ENCODE measurements around the gene CXCL5. TPM values are rescaled to one million over a fixed set of nuclear protein-coding genes. Genes with fewer than 3 reads are reported as not detected.

CXCL5 gene
- total and polyA plus RNA-seq, 4 donors: 0.03 to 0.33 (median 0.14) TPM; not detected in 1

- Histone ChIP-seq H3K27ac (ENCODE audit: low read depth in 1 of 2, low read length in 2 of 2) (no peak overlapping the region), H3K9me3 (ENCODE audit: control insufficient read depth in 4 of 4, low read length in 3 of 4) (no peaks in the 10 kb centered on the region), H3K27me3 (ENCODE audit: control insufficient read depth in 4 of 4, insufficient read depth in 4 of 4, low read length in 3 of 4) (no peaks in the 10 kb centered on the region), H3K36me3 (ENCODE audit: control insufficient read depth in 4 of 4, insufficient read depth in 3 of 4, low read depth in 1 of 4, low read length in 3 of 4) (no peaks in the 10 kb centered on the region), H3K4me3 (ENCODE audit: low read depth in 1 of 3, low read length in 3 of 3) (no peak overlapping the region), H3K4me1 (ENCODE audit: control insufficient read depth in 4 of 4, insufficient read depth in 4 of 4, low read length in 3 of 4) (no peaks in the 10 kb centered on the region), H3K9ac (ENCODE audit: low read depth in 1 of 2, low read length in 2 of 2) (no peak overlapping the region)
- WGBS: 58% methylated on average over 2 of the region's 2 CpGs
- DNase-seq (ENCODE audit: low spot score): no peak
- TF ChIP-seq RAD21 (IDR thresholded peaks at IDR 0.05): no peak
- TF ChIP-seq YY1 (IDR thresholded peaks at IDR 0.05): no peak
- no peak for TF ChIP-seq HNF4A (conservative IDR thresholded peaks at IDR 0.05)
Observed at GRCh38 chr4:74013264-74013663, 14.8 kb upstream of the CXCL5 start.

- H3K4me1 ChIP-seq (ENCODE audit: control insufficient read depth in 4 of 4, insufficient read depth in 4 of 4, low read length in 3 of 4): no peaks in the 10 kb centered on the region
- H3K27me3 ChIP-seq (ENCODE audit: control insufficient read depth in 4 of 4, insufficient read depth in 4 of 4, low read length in 3 of 4): no peaks in the 10 kb centered on the region
- DNase-seq (ENCODE audit: low spot score): no peak
- TF ChIP-seq TAF1 (conservative IDR thresholded peaks at IDR 0.05) (no peak), MAX (IDR thresholded peaks at IDR 0.05) (no peak), GABPA (IDR thresholded peaks at IDR 0.05 in 1 of 2, conservative IDR thresholded peaks at IDR 0.05 in 1 of 2) (no peak), RXRA (IDR thresholded peaks at IDR 0.05) (no peak), HNF4A (conservative IDR thresholded peaks at IDR 0.05) (no peak), REST (IDR thresholded peaks at IDR 0.05) (no peak), NR2F2 (IDR thresholded peaks at IDR 0.05) (no peak), HNF4G (IDR thresholded peaks at IDR 0.05) (no peak), YY1 (IDR thresholded peaks at IDR 0.05) (no peak), SP1 (IDR thresholded peaks at IDR 0.05) (no peak), ATF3 (IDR thresholded peaks at IDR 0.05) (no peak), JUND (IDR thresholded peaks at IDR 0.05) (no peak), FOXA2 (IDR thresholded peaks at IDR 0.05) (no peak), ZBTB33 (IDR thresholded peaks at IDR 0.05) (no peak), EGR1 (IDR thresholded peaks at IDR 0.05; ENCODE audit: low read depth in 2 of 2) (no peak), RAD21 (IDR thresholded peaks at IDR 0.05) (no peak)
- no peaks in the 10 kb centered on the region for H3K9me3 ChIP-seq (ENCODE audit: control insufficient read depth in 4 of 4, low read length in 3 of 4)
- H3K4me3 ChIP-seq (ENCODE audit: low read depth in 1 of 3, low read length in 3 of 3): no peak overlapping the region
- H3K9ac ChIP-seq (ENCODE audit: low read depth in 1 of 2, low read length in 2 of 2): no peak overlapping the region
- WGBS: 82% methylated on average over 4 of the region's 4 CpGs
- no peaks in the 10 kb centered on the region for H3K36me3 ChIP-seq (ENCODE audit: control insufficient read depth in 4 of 4, insufficient read depth in 3 of 4, low read depth in 1 of 4, low read length in 3 of 4)
- H3K27ac ChIP-seq (ENCODE audit: low read depth in 1 of 2, low read length in 2 of 2): no peak overlapping the region
Observed at GRCh38 chr4:74012130-74012529, 13.7 kb upstream of the CXCL5 start.
